ENCODE data around the gene DDC. TPM values are rescaled to one million over a fixed set of nuclear protein-coding genes. Genes with fewer than 3 reads are reported as not detected.

The DDC gene
- total and polyA plus RNA-seq, 4 donors, result 27.2 to 74.9 (median 58.6) TPM

DNA sequence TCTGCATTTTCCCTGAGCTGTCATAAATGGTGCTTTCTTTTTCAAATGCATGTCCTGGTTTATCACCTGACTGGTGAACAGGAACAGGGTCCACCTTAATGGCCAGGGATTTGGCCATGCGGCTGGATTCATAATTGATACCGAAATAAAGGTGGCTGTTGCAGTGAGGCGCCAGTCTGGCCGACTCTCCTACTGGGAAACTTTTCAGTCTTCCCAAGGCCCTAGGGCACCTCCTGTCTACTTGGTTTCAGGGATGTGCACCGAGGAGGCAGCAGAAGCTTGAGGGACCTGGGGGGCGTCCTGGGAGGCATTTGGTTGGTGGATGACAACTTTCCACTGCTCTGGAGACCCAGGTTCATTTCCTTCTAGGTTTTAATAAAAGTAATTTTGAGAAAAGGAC lies 68.6 kb downstream of the DDC start:
- H3K9ac ChIP-seq (ENCODE audit: low read depth in 1 of 2, low read length in 2 of 2), result no peak overlapping the region
- no peak for TF ChIP-seq HNF4G (IDR thresholded peaks at IDR 0.05)
- TF ChIP-seq, protein P1, sequence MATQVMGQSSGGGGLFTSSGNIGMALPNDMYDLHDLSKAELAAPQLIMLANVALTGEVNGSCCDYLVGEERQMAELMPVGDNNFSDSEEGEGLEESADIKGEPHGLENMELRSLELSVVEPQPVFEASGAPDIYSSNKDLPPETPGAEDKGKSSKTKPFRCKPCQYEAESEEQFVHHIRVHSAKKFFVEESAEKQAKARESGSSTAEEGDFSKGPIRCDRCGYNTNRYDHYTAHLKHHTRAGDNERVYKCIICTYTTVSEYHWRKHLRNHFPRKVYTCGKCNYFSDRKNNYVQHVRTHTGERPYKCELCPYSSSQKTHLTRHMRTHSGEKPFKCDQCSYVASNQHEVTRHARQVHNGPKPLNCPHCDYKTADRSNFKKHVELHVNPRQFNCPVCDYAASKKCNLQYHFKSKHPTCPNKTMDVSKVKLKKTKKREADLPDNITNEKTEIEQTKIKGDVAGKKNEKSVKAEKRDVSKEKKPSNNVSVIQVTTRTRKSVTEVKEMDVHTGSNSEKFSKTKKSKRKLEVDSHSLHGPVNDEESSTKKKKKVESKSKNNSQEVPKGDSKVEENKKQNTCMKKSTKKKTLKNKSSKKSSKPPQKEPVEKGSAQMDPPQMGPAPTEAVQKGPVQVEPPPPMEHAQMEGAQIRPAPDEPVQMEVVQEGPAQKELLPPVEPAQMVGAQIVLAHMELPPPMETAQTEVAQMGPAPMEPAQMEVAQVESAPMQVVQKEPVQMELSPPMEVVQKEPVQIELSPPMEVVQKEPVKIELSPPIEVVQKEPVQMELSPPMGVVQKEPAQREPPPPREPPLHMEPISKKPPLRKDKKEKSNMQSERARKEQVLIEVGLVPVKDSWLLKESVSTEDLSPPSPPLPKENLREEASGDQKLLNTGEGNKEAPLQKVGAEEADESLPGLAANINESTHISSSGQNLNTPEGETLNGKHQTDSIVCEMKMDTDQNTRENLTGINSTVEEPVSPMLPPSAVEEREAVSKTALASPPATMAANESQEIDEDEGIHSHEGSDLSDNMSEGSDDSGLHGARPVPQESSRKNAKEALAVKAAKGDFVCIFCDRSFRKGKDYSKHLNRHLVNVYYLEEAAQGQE (IDR thresholded peaks at IDR 0.05), result no peak
- TF ChIP-seq FOXA2 (IDR thresholded peaks at IDR 0.05), result no peak
- TF ChIP-seq JUND (IDR thresholded peaks at IDR 0.05), result no peak
- no peak for TF ChIP-seq HNF4A (conservative IDR thresholded peaks at IDR 0.05)
- TF ChIP-seq RXRA (IDR thresholded peaks at IDR 0.05), result no peak
- no peak for TF ChIP-seq RAD21 (IDR thresholded peaks at IDR 0.05)
- TF ChIP-seq EGR1 (IDR thresholded peaks at IDR 0.05; ENCODE audit: low read depth in 2 of 2), result no peak
- TF ChIP-seq, protein P2, sequence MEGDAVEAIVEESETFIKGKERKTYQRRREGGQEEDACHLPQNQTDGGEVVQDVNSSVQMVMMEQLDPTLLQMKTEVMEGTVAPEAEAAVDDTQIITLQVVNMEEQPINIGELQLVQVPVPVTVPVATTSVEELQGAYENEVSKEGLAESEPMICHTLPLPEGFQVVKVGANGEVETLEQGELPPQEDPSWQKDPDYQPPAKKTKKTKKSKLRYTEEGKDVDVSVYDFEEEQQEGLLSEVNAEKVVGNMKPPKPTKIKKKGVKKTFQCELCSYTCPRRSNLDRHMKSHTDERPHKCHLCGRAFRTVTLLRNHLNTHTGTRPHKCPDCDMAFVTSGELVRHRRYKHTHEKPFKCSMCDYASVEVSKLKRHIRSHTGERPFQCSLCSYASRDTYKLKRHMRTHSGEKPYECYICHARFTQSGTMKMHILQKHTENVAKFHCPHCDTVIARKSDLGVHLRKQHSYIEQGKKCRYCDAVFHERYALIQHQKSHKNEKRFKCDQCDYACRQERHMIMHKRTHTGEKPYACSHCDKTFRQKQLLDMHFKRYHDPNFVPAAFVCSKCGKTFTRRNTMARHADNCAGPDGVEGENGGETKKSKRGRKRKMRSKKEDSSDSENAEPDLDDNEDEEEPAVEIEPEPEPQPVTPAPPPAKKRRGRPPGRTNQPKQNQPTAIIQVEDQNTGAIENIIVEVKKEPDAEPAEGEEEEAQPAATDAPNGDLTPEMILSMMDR (IDR thresholded peaks at IDR 0.05; ENCODE audit: low read depth, low read length, missing input control), result no peak
- no peak for TF ChIP-seq FOXA1 (IDR thresholded peaks at IDR 0.05)
- TF ChIP-seq TAF1 (conservative IDR thresholded peaks at IDR 0.05), result no peak
- no peak for TF ChIP-seq GABPA (IDR thresholded peaks at IDR 0.05 in 1 of 2, conservative IDR thresholded peaks at IDR 0.05 in 1 of 2)
- no peak for TF ChIP-seq SP1 (IDR thresholded peaks at IDR 0.05)
- no peak for TF ChIP-seq YY1 (IDR thresholded peaks at IDR 0.05)
- TF ChIP-seq, protein P3, sequence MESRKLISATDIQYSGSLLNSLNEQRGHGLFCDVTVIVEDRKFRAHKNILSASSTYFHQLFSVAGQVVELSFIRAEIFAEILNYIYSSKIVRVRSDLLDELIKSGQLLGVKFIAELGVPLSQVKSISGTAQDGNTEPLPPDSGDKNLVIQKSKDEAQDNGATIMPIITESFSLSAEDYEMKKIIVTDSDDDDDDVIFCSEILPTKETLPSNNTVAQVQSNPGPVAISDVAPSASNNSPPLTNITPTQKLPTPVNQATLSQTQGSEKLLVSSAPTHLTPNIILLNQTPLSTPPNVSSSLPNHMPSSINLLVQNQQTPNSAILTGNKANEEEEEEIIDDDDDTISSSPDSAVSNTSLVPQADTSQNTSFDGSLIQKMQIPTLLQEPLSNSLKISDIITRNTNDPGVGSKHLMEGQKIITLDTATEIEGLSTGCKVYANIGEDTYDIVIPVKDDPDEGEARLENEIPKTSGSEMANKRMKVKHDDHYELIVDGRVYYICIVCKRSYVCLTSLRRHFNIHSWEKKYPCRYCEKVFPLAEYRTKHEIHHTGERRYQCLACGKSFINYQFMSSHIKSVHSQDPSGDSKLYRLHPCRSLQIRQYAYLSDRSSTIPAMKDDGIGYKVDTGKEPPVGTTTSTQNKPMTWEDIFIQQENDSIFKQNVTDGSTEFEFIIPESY (IDR thresholded peaks at IDR 0.05), result no peak
- WGBS, result 85% methylated on average over 6 of the region's 6 CpGs
- no peak overlapping the region for H3K4me3 ChIP-seq (ENCODE audit: low read depth in 1 of 3, low read length in 3 of 3)
- DNase-seq (ENCODE audit: low spot score), result no peak
- H3K36me3 ChIP-seq (ENCODE audit: control insufficient read depth in 4 of 4, insufficient read depth in 3 of 4, low read depth in 1 of 4, low read length in 3 of 4), result no peaks in the 10 kb centered on the region
- no peak overlapping the region for H3K27ac ChIP-seq (ENCODE audit: low read depth in 1 of 2, low read length in 2 of 2)
- H3K27me3 ChIP-seq (ENCODE audit: control insufficient read depth in 4 of 4, insufficient read depth in 4 of 4, low read length in 3 of 4), result no peaks in the 10 kb centered on the region
- no peaks in the 10 kb centered on the region for H3K9me3 ChIP-seq (ENCODE audit: control insufficient read depth in 4 of 4, low read length in 3 of 4)
- no peaks in the 10 kb centered on the region for H3K4me1 ChIP-seq (ENCODE audit: control insufficient read depth in 4 of 4, insufficient read depth in 4 of 4, low read length in 3 of 4)

DNA sequence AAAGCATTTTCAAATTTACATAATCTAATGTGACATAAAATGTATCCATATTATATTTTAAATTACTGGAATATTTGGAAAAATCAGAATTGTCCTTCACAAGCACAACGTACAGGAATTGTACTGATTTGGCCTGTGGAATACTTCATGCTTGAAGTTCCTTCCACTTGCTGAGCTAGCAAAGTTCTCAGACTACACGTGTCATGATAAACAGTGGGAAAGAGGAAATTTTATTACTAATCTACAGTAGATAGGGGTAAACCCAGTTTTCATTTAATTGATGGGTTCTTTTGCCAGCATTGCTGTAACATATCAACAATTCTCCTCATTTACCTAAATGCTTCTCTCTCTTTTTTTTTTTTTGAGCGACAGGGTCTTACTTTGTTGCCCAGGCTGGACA lies 69.5 kb downstream of the DDC start:
- Histone ChIP-seq H3K27me3 (ENCODE audit: control insufficient read depth in 4 of 4, insufficient read depth in 4 of 4, low read length in 3 of 4) (no peaks in the 10 kb centered on the region), H3K4me1 (ENCODE audit: control insufficient read depth in 4 of 4, insufficient read depth in 4 of 4, low read length in 3 of 4) (no peaks in the 10 kb centered on the region), H3K4me3 (ENCODE audit: low read depth in 1 of 3, low read length in 3 of 3) (no peak overlapping the region), H3K9ac (ENCODE audit: low read depth in 1 of 2, low read length in 2 of 2) (no peak overlapping the region), H3K27ac (ENCODE audit: low read depth in 1 of 2, low read length in 2 of 2) (no peak overlapping the region), H3K9me3 (ENCODE audit: control insufficient read depth in 4 of 4, low read length in 3 of 4) (no peaks in the 10 kb centered on the region), H3K36me3 (ENCODE audit: control insufficient read depth in 4 of 4, insufficient read depth in 3 of 4, low read depth in 1 of 4, low read length in 3 of 4) (no peaks in the 10 kb centered on the region)
- 78% methylated on average over 3 of the region's 3 CpGs for WGBS
- DNase-seq (ENCODE audit: low spot score), result no peak
- TF ChIP-seq, protein P2 (IDR thresholded peaks at IDR 0.05; ENCODE audit: low read depth, low read length, missing input control), result no peak
- TF ChIP-seq, protein P1 (IDR thresholded peaks at IDR 0.05), result no peak
- no peak for TF ChIP-seq FOXA1 (IDR thresholded peaks at IDR 0.05)
- TF ChIP-seq NR2F2 (IDR thresholded peaks at IDR 0.05), result no peak
- TF ChIP-seq, protein P4, sequence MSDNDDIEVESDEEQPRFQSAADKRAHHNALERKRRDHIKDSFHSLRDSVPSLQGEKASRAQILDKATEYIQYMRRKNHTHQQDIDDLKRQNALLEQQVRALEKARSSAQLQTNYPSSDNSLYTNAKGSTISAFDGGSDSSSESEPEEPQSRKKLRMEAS (IDR thresholded peaks at IDR 0.05), result no peak
- TF ChIP-seq, protein P3 (IDR thresholded peaks at IDR 0.05), result no peak
- no peak for TF ChIP-seq RAD21 (IDR thresholded peaks at IDR 0.05)
- no peak for TF ChIP-seq HNF4A (conservative IDR thresholded peaks at IDR 0.05)
- no peak for TF ChIP-seq RXRA (IDR thresholded peaks at IDR 0.05)
